Smooth muscle cell of the umbilical artery (primary cell): ENCODE data around the gene DOLPP1. TPM values are rescaled to one million over a fixed set of nuclear protein-coding genes. Genes with fewer than 3 reads are reported as not detected.

Experiments used
- total RNA-seq: library from RNA; depleted of rRNA; stranded (reverse); fragments of >200 nt; gene quantifications from 2 replicates; pipeline ENCODE4 v1.2.3, GENCODE V29; 2014

The DOLPP1 gene
- 10.1 and 11.0 TPM in 2 replicates for total RNA-seq

GRCh38 chr9:129080601-129081387 is at the start of gene DOLPP1:
Gene DOLPP1, plus strand, starts transcription at chr9:129081111. Its CDS starts 21 bp downstream, at chr9:129081132.

GRCh38 chr9:129036241-129036922 is 44.5 kb upstream of the DOLPP1 start, which contains the start of gene MIGA2:
Gene MIGA2, plus strand, starts transcription at chr9:129036626. Its CDS starts 3,969 bp downstream, at chr9:129040595.

GRCh38 chr9:129110740-129111527 is 30.0 kb downstream of the DOLPP1 start, which contains the start of the genes CRAT and PTPA:
Gene CRAT, minus strand, starts transcription at chr9:129110793. Its CDS starts 284 bp downstream, at chr9:129110509.
Gene PTPA, plus strand, starts transcription at chr9:129111415. Its CDS starts 186 bp downstream, at chr9:129111601.

Other genes starting within 250 kb of the DOLPP1 start
- gene KYAT1, start 199.2 kb upstream of the DOLPP1 start, total RNA-seq: 6.5 and 13.7 TPM in 2 replicates
- gene LRRC8A, start 199.0 kb upstream of the DOLPP1 start, total RNA-seq: 29.4 and 62.0 TPM in 2 replicates
- 2.1 and 3.4 TPM in 2 replicates for gene PHYHD1, start 160.1 kb upstream of the DOLPP1 start, total RNA-seq
- gene DOLK, start 133.5 kb upstream of the DOLPP1 start, total RNA-seq: 24.0 and 36.2 TPM in 2 replicates
- gene NUP188, start 133.4 kb upstream of the DOLPP1 start, total RNA-seq: 43.7 and 88.7 TPM in 2 replicates
- 33.3 and 40.9 TPM in 2 replicates for gene SH3GLB2, start 52.8 kb upstream of the DOLPP1 start, total RNA-seq
- 21.1 and 38.8 TPM in 2 replicates for gene MIGA2, start 44.5 kb upstream of the DOLPP1 start, total RNA-seq
- gene CRAT, start 29.7 kb downstream of the DOLPP1 start, total RNA-seq: 26.7 and 50.4 TPM in 2 replicates
- gene PTPA, start 30.3 kb downstream of the DOLPP1 start, total RNA-seq: 75.7 and 106 TPM in 2 replicates
- gene IER5L, start 97.2 kb downstream of the DOLPP1 start, total RNA-seq: 22.7 and 32.4 TPM in 2 replicates